Activated naive CD8-positive, alpha-beta T cell treated with anti-CD3 and anti-CD28 coated beads, Interleukin-2, amount 10 ng/mL, durations not matched to agents 7 days and 5 days (primary cell): ENCODE measurements around the gene SYNRG. TPM values are rescaled to one million over a fixed set of nuclear protein-coding genes. Genes with fewer than 3 reads are reported as not detected.

Source experiments
- ATAC-seq: fragments of 150-1000 bp; cut with Tn5 transposase; one replicate; pipeline ENCODE4 v1.10.0; 2021; ENCODE audit warnings: low read depth, moderate library complexity
- POLR2A ChIA-PET: fragments of 350-600 bp; sonication (Branson Sonifier 250); formaldehyde crosslinking; loops from one replicate; lab custom pipeline; 2021; ENCODE audit warnings: antibody characterized with exemption; lab: Charles Lee
- DNase-seq: peaks from one replicate; pipeline ENCODE4 v3.0.0; 2021
- H3K27ac Mint-ChIP-seq: one replicate; pipeline ENCODE4 v1.8.0; 2022; ENCODE audit warnings: mild to moderate bottlenecking, mixed read lengths
- H3K27me3 Mint-ChIP-seq: one replicate; pipeline ENCODE4 v1.8.0; 2022; ENCODE audit warnings: mild to moderate bottlenecking, moderate library complexity, mixed read lengths
- H3K36me3 Mint-ChIP-seq: one replicate; pipeline ENCODE4 v1.8.0; 2021; ENCODE audit warnings: mild to moderate bottlenecking, mixed read lengths
- H3K4me1 Mint-ChIP-seq: one replicate; pipeline ENCODE4 v1.8.0; 2021; ENCODE audit warnings: mixed read lengths
- H3K4me3 Mint-ChIP-seq: one replicate; pipeline ENCODE4 v1.8.0; 2022; ENCODE audit warnings: mild to moderate bottlenecking, moderate library complexity, mixed read lengths
- H3K9me3 Mint-ChIP-seq: one replicate; pipeline ENCODE4 v1.8.0; 2021; ENCODE audit warnings: mixed read lengths
- total RNA-seq, 2 experiments: library from RNA; stranded (reverse); gene quantifications; one replicate each; pipeline ENCODE4 v1.2.3, GENCODE V29; 2021

SYNRG gene
- total RNA-seq, 2 experiments from 2014 or later = 123 to 137 TPM

DNA sequence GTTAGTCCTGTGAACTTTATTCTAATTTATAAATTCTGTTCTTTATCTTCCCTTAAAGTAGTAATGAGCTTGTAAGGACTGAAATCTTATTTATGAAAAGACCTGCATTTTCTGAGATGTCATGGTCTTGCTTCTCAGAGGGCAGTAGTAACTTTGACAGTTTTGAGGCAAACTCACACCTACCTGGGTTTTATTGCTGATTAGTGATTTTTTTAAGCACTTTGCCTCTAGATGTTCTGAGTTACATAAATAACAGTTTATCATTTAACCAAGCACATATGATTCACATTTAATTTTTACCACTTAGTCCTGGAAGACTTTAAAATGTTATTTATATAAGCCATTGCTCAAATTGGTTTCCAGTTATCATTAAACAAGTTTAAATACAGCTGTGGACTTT, 108.8 kb downstream of the SYNRG start:
- H3K9me3 Mint-ChIP-seq = no peaks in the 10 kb centered on the region
- DNase-seq (no peak), ATAC-seq (no peak)
- POLR2A ChIA-PET = interaction anchor here (0.6 kb wide), 1 partner anchor 1823 kb away, joined by 4 read pairs; no protein-coding TSS in a partner anchor
- no peaks in the 10 kb centered on the region for H3K27me3 Mint-ChIP-seq
- H3K4me3 Mint-ChIP-seq = no peak overlapping the region
- H3K4me1 Mint-ChIP-seq = peaks cover 2% of the 10 kb centered on the region
- no peaks in the 10 kb centered on the region for H3K36me3 Mint-ChIP-seq
- no peak overlapping the region for H3K27ac Mint-ChIP-seq

DNA sequence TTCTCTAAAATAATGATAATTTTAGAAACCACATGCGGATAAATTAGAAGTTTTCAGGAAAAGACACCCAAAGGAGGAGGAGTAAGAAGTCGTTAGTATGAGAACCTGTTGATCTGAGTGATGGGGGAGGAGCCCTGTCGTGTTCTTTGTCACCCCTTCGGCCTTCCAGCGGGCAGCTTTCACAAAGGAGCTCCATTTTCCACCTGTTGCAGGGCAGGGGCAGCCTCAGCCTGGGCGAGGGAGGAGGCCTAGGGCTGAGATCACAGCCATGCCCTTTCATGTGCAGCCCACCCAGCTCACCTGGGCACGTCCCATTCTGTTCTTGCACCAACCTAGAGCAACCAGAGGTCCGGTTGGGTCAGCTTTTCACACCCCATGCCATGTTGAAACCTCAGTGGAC, 114.2 kb downstream of the SYNRG start:
- DNase-seq (no peak), ATAC-seq (no peak)
- no peak overlapping the region for H3K27ac Mint-ChIP-seq
- no peaks in the 10 kb centered on the region for H3K36me3 Mint-ChIP-seq
- POLR2A ChIA-PET = interaction anchor here (1.3 kb wide), 1 partner anchor 12 kb away, joined by 3 read pairs; no protein-coding TSS in a partner anchor
- H3K9me3 Mint-ChIP-seq = no peaks in the 10 kb centered on the region
- no peaks in the 10 kb centered on the region for H3K27me3 Mint-ChIP-seq
- no peak overlapping the region for H3K4me3 Mint-ChIP-seq
- H3K4me1 Mint-ChIP-seq = peaks cover 14% of the 10 kb centered on the region

GRCh38 chr17:37494401-37494831, 114.8 kb downstream of the SYNRG start:
- POLR2A ChIA-PET = no interaction called here
- Mint-ChIP-seq H3K27ac (no peak overlapping the region), H3K9me3 (no peaks in the 10 kb centered on the region), H3K4me3 (no peak overlapping the region), H3K4me1 (peaks cover 14% of the 10 kb centered on the region), H3K36me3 (no peaks in the 10 kb centered on the region), H3K27me3 (no peaks in the 10 kb centered on the region)
- ATAC-seq (no peak), DNase-seq (no peak)

DNA sequence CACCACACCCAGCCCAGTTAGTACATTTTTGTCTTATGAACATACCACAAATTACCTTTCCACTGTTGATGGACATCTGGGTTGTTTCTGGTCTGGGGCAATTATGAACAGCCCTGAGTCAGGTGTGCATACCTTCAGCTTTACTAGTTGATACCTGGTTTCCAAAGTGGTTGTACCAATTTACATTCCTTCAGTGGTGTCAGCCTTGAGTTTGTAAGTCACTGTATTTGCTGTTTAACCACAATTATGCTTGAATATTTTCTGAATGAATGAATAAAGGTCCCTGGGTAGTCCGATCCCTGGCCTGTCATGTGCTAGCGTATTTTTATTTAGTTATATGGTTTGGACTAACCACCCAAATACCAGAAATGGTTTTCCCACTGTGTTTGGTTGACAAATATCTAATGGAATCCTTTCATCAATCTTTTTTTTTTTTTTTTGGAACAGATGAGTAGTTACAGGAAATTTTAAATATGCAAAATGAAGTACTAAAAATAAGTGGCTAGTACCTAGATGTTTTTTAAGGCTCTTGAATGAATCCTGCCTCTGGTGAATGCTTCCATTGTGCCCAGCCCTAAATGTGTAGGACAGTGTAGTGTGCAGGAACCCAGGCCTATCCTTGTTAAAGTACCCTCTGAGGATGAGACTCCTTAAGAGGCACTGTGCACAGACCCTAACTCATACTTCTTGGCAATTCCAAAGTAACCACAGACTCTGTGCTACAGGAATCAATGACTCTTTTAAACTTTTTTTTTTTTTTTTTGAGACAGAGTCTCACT, 115.8 kb downstream of the SYNRG start:
- no peak overlapping the region for H3K27ac Mint-ChIP-seq

GRCh38 chr17:37492167-37492566, 117.1 kb downstream of the SYNRG start:
- H3K4me3 Mint-ChIP-seq = no peak overlapping the region
- no peaks in the 10 kb centered on the region for H3K27me3 Mint-ChIP-seq
- no peak overlapping the region for H3K27ac Mint-ChIP-seq

More for the DNA sequence above, 115.8 kb downstream of the SYNRG start:
- Mint-ChIP-seq H3K27me3 (no peaks in the 10 kb centered on the region), H3K9me3 (no peaks in the 10 kb centered on the region), H3K36me3 (no peaks in the 10 kb centered on the region), H3K4me1 (peaks cover 18% of the 10 kb centered on the region), H3K4me3 (no peak overlapping the region)
- DNase-seq (no peak), ATAC-seq (no peak)
- POLR2A ChIA-PET = no interaction called here

DNA sequence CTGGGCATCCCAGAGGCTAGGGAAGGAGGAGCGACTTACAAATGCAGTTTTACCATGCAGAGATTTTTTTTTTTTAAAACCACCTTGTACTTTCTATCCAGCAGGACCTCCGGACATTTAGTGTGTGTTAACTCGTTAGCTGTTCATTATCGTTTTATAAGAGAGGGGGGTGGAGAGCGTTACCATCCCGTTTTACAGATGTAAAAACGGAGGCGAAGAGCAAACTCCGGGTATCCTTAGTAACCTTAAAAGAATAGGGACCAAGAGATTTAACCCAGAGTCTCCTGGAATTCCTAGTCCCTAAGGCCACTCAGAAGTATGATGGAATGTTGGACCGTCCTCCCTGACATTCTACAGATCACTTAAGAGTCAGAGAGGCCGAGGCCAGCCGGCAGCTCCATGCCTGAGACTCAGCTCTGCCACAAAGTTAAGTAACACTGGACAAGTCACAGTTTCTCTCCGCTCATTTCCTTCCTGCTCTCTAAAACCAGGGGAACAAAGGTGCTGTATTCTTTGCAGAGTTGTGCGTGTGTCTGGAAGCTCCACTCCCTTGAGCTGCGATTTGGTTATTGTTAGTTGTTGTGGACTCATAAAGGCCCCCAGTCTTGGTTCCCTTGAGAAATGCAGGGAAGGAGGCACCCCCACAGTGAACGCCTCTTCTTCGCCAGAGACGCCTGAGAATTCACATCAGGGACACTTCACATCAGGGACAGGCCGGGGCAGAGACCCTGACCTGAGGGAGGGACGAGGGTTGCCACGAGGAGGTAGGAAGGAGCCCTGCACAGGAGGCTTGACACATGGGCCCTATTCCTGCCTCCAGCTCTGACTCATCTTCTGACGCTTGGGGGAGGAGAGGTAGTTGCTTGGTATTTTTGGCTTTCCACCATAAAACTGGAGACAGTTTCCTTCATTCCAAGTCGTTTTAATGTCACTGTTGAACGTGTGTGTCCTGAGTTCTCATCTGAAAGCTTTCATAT, 118.3 kb downstream of the SYNRG start:
- DNase-seq (no peak), ATAC-seq (no peak)
- Mint-ChIP-seq H3K4me3 (peak overlapping the region; percentile 91), H3K9me3 (no peaks in the 10 kb centered on the region), H3K4me1 (peaks cover 24% of the 10 kb centered on the region), H3K27me3 (no peaks in the 10 kb centered on the region), H3K36me3 (no peaks in the 10 kb centered on the region), H3K27ac (peak overlapping the region; percentile 80)
- POLR2A ChIA-PET = interaction anchor here (0.6 kb wide), 2 partner anchors 18 to 84 kb away, joined by 3 to 7 read pairs; partner anchors contain the start of genes ACACA and TADA2A

More at GRCh38 chr17:37492167-37492566, 117.1 kb downstream of the SYNRG start:
- Mint-ChIP-seq H3K36me3 (no peaks in the 10 kb centered on the region), H3K9me3 (no peaks in the 10 kb centered on the region), H3K4me1 (peaks cover 24% of the 10 kb centered on the region)
- ATAC-seq (no peak), DNase-seq (no peak)
- POLR2A ChIA-PET = no interaction called here

DNA sequence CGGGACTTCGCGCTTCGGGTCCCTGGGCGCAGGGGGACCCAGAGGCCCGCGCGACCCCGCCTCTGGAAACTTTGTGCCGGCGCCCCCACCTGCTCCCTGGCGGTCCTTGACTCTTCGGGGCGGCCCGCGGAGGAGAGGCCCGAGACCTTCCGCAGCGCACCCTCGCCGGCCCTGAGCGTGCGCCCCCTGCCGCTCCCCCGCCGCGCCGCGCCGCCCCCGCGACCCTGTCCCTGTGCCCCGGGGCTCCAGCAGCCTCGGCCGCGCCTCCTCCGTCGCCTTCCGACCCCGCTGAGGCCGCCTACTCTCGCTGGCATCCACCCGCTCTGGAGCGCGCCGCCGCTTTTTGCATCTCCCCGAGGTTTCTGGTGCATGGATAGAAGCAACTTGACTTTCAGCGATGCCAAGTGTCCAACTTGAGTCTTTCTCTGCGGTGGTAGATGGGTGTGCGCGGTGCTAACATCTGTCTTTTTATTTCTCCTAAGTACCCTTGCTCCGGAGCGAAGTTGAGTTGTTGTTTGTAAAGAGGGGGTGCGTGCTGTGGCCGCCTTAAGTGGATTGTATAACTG, 119.1 kb downstream of the SYNRG start:
- peak overlapping the region; percentile 91 for H3K4me3 Mint-ChIP-seq
- POLR2A ChIA-PET = interaction anchor here (0.6 to 2.4 kb wide), 4 partner anchors 17 to 131 kb away, joined by 3 to 8 read pairs (median 5); no protein-coding TSS in a partner anchor
- DNase-seq = peak; percentile 80

GRCh38 chr17:37489197-37490001, 119.8 kb downstream of the SYNRG start, which contains the start of gene DUSP14:
DUSP14 (plus strand) TSS chr17:37489891; CDS start chr17:37512273, 22,382 bp downstream.
- Mint-ChIP-seq H3K27me3 (no peaks in the 10 kb centered on the region), H3K4me3 (peak within 1 kb of the TSS; percentile 91), H3K4me1 (peaks cover 24% of the 10 kb centered on the region), H3K9me3 (no peaks in the 10 kb centered on the region), H3K27ac (peak within 1 kb of the TSS; percentile 91), H3K36me3 (no peaks in the 10 kb centered on the region)
- DNase-seq = peak; percentile 88
- ATAC-seq = peak; percentile 85
- POLR2A ChIA-PET = interaction anchor here (0.6 to 2.4 kb wide), 4 partner anchors 30 to 130 kb away, joined by 3 to 8 read pairs (median 3); no protein-coding TSS in a partner anchor

More for the DNA sequence above, 119.1 kb downstream of the SYNRG start:
- ATAC-seq = peak; percentile 62
- Mint-ChIP-seq H3K27me3 (no peaks in the 10 kb centered on the region), H3K4me1 (peaks cover 24% of the 10 kb centered on the region), H3K36me3 (no peaks in the 10 kb centered on the region), H3K27ac (peak overlapping the region; percentile 80), H3K9me3 (no peaks in the 10 kb centered on the region)

- Mint-ChIP-seq H3K27me3 (no peaks in the 10 kb centered on the region), H3K9me3 (no peaks in the 10 kb centered on the region), H3K4me3 (peak overlapping the region; percentile 90), H3K27ac (peak overlapping the region; percentile 91), H3K4me1 (peaks cover 25% of the 10 kb centered on the region), H3K36me3 (peaks cover 2% of the 10 kb centered on the region)
- DNase-seq (peak; percentile 59), ATAC-seq (peak; percentile 20)
- POLR2A ChIA-PET = interaction anchor here (0.6 to 2.4 kb wide), 3 partner anchors 29 to 130 kb away, joined by 3 to 8 read pairs (median 3); no protein-coding TSS in a partner anchor
Measured at GRCh38 chr17:37488607-37489196, 120.5 kb downstream of the SYNRG start.

- no peaks in the 10 kb centered on the region for H3K27me3 Mint-ChIP-seq
- peaks cover 28% of the 10 kb centered on the region for H3K4me1 Mint-ChIP-seq
- H3K36me3 Mint-ChIP-seq = peaks cover 2% of the 10 kb centered on the region
- DNase-seq (no peak), ATAC-seq (no peak)
- peak overlapping the region; percentile 91 for H3K27ac Mint-ChIP-seq
- no peaks in the 10 kb centered on the region for H3K9me3 Mint-ChIP-seq
- peak overlapping the region; percentile 90 for H3K4me3 Mint-ChIP-seq
- POLR2A ChIA-PET = interaction anchor here (2.4 kb wide), 1 partner anchor 58 kb away, joined by 8 read pairs; no protein-coding TSS in a partner anchor
Measured at GRCh38 chr17:37488009-37488604, 121.1 kb downstream of the SYNRG start.

- POLR2A ChIA-PET = no interaction called here
- no peak for ATAC-seq
- Mint-ChIP-seq H3K36me3 (peaks cover 3% of the 10 kb centered on the region), H3K4me1 (peaks cover 32% of the 10 kb centered on the region), H3K4me3 (no peak overlapping the region), H3K27me3 (no peaks in the 10 kb centered on the region), H3K27ac (no peak overlapping the region), H3K9me3 (no peaks in the 10 kb centered on the region)
- no peak for DNase-seq
Measured at GRCh38 chr17:37485938-37486570, 123.2 kb downstream of the SYNRG start.
